NCI-H2196 treated with DMSO at 0.1 percent for 48 hours (cell line): Measurements from ENCODE around the gene PLEKHN1.
A peak's percentile ranks its signal among the peaks of the same experiment; 100 is the strongest.
"Not testable (repeated sequence)": the region's sequence is repeated elsewhere in the genome, so short reads cannot be mapped to it uniquely, and the experiment has no call there.

Source experiments
- DNase-seq: peaks from one replicate; lab custom pipeline; 2025; ENCODE audit not compliant: unreplicated experiment; lab: John Stamatoyannopoulos, UW

The PLEKHN1 gene

DNA sequence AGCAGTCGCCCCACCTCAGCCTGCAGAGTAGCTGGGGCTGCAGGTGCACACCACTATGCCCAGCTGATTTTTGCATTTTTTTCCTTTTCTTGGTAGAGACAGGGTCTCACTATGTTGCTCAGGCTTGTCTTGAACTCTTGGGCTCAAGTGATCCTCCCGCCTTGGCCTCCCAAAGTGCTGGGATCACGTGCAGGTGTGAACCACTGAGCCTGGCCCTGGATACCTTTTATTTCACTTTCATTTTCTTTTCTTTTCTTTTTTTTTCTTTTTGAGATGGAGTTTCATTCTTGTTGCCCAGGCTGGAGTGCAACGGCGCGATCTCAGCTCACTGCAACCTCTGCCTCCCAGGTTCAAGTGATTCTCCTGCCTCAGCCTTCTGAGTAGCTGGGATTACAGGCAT is 25.0 kb downstream of the PLEKHN1 start:
- DNase-seq, result not testable (repeated sequence)

DNA sequence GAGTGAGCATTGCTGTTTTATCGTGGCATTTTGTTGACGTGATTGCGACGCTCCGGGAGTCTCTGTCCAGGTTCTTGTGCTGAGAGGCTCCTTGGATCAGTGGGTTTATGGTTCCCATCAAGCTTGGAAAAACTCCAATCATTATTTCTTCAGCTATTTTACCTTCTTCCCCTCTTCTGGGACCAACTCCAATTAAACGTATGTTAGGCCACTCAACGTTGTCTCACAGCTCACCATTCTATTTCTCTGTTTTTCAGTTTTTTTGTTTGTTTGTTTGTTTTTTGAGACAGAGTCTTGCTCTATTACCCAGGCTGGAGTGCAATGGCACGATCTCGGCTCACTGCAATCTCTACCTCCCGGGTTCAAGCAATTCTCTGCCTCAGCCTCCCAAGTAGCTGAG is 25.6 kb downstream of the PLEKHN1 start:
- no peak for DNase-seq

DNA sequence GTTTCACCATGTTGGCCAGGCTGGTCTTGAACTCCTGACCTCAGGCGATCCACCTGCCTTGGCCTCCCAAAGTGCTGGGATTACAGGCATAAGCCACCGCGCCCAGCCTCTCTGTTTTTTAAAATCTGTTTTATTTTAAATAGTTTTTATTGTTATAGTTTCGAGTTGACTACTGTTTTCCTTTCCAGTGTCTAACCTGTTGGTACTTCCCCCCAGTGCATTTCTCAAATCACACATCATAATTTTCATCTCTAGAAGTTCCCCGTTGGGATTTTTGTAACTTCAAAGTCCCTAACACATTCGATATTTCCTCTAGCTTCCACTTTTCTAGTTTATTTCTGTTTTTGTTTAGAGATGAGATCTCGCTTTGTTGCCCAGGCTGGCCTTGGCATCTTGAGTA is 26.1 kb downstream of the PLEKHN1 start:
- no peak for DNase-seq

DNA sequence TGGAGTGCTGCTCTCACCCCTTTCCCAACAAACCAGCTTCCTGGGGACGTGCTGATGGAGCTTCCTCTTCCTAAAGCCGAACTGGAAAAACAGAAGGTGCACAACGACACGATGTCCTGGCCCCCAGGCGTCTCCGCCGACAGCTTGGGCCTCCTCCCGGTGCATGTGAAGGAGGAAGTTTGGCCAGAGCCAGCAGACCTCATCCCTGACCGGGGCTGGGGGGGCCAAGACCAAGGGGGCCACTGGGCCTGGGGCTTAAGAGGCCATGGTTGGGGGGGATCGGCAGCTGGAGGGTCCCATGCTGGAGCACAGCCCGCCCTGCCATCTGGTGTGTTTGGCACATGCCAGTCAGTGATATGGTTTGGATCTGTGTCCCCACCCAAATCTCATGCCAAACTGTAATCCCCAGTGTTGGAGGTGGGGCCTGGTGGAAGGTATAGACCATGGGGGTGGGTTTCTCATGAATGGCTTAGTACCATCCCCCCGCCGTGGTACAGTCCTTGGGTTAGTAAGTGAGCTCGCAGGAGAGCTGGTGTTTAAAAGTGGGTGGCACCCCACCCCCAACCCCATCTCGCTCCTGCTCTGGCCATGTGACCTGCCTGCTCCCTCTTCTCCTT is 27.2 kb downstream of the PLEKHN1 start:
- no peak for DNase-seq

DNA sequence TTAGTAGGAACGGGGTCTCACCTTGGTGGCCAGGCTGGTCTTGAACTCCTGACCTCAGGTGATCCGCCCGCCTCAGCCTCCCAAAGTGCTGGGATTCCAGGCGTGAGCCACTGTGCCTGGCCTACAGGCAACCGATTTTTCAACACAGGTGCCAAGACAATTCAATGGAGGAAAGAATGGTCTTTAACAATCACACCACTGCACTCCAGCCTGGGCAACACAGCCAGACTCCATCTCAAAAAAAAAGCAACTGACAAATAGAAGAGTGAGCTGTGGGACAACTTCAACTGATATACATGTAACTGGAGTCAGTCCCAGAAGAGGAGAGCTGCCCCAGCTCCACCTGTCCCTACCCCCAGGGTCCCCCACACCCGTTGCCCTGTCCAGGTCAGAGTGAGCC is 28.3 kb downstream of the PLEKHN1 start:
- not testable (repeated sequence) for DNase-seq

DNA sequence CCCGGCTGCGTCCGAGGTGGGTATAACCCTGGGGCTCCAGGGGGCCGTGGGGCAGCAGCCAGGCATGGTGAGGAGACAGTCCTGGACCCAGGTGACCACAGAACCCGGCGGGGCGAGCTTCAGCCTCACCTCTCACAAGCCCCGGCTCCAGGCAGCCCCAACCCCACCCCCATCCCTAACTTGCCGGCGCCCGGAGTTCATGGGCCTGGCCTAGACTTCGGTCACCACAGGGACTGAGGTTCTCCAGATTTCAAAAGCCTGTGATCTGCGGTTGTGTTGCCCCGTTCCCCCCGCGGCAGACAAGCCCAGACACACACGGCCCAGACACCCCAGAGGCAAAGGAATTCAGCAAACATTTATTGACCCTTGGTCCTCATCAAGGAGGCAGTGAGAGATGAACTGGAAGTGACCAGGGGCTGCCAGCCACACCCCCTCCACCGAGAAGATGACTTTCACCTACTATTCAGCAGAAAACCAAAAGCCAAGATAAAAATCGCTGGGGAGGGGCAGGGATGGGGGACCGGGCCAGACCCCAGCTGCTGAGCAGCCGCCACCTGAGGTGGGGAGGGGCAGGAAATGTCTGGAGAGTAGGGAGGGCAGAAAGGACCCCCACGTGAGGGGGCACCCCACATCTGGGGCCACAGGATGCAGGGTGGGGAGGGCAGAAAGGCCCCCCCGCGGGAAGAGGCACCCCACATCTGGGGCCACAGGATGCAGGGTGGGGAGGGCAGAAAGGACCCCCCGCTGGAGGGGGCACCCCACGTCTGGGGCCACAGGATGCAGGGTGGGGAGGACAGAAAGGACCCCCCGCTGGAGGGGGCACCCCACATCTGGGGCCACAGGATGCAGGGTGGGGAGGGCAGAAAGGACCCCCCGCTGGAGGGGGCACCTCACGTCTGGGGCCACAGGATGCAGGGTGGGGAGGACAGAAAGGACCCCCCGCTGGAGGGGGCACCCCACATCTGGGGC is 29.7 kb downstream of the PLEKHN1 start:
- no peak for DNase-seq

DNA sequence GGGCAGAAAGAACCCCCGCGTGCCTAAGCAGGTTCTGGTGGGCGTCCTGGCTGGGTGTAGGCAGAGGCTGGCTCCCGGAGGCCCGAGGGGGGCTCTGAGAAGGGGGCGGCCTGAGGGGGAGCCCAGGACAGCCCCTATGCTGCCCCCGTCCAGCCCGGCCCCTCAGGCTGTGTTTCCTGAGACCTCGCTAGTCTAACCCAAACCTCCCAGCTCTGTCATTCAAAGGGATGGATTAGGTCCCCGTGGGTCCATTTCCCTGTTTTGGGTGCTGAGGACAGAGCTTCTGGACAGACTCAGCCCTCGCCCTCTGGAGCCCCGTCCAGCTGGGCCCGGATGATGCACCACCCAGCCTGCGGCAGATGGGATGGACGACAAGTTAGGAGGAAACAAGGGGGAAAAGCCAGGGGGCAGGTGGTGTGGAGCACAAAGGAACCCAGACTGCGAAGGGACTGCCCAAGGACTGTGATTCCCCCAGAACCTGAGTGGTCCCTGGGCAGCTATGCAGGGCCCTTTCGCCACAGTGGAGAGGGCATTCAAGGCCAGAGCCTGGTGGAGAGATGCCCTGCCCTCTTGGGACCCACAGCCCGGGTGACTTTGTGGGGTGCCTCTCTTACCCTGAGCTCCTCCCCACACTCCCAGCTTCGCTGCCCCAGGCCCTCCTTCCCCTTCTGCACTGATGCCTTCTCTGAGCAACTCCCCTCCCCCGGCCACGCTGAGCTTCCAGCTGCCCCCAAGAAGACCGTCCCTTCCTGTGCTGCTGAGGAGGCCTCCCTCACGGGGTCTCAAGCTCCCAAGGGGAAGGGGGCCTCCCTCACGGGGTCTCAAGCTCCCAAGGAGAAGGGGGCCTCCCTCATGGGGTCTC is 30.8 kb downstream of the PLEKHN1 start:
- no peak for DNase-seq

DNA sequence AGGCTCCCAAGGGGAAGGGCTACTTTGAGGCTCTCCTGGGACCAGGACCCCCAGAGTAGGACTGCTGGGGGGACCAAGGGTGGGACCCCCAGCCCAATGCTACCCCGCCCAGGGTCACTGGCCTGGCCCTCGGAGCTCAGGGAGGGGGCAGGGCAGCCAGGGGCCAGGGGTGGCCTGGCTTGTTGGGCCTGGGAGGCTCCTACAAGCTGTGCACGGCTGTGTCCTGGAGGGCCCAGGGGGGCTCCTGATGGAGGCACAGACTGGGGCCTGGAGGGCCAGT is 31.4 kb downstream of the PLEKHN1 start:
- no peak for DNase-seq

DNA sequence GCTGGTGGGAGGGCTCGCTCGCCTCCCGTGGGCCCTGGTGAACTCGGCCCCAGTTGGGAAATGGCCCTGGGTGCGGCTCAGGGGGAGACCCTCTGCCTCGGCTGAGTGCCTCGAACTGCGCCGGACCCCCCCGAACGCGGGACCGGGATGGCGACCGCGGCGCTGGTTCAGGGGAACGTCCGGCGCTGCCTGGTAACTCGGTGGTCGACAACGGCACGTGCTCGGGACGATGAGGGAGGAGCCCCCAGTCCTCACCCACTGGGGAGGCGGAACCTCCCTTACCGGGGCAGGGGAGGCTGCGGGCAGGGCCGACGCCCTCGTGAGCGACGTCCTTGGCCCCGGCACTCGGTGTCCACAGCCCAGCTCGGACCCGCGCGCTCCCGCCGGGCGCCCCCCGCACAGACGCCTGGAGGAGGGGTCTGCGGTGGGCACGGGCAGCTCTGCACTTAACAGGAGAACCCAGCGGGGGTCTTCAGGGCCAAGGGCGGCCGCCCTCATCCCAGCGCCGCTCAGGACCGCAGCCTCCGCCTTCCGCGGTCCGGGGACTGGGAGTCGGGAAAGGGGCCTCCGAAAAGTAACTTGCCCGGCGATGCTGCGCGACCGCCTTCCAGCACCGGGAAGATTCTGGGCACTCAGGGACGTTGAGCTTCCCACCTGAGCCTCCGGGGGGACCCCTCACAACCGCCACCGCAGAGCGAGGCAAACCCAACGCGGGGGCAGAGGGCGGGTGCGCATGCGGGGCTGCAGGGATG is 31.9 kb downstream of the PLEKHN1 start:
- DNase-seq, result no peak

DNA sequence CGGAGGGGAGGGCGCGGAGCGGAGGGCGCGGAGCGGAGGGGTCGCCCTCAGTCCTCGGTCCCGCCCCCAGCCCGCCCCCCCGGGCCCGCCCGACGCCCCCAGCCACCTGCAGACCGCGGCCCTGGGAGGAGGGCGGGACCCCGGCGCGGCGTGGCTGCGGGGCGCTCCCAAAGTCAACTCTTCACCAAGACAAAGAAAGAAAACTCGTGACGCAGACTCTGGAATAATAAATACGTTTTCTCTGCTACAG is 32.4 kb downstream of the PLEKHN1 start:
- no peak for DNase-seq

DNA sequence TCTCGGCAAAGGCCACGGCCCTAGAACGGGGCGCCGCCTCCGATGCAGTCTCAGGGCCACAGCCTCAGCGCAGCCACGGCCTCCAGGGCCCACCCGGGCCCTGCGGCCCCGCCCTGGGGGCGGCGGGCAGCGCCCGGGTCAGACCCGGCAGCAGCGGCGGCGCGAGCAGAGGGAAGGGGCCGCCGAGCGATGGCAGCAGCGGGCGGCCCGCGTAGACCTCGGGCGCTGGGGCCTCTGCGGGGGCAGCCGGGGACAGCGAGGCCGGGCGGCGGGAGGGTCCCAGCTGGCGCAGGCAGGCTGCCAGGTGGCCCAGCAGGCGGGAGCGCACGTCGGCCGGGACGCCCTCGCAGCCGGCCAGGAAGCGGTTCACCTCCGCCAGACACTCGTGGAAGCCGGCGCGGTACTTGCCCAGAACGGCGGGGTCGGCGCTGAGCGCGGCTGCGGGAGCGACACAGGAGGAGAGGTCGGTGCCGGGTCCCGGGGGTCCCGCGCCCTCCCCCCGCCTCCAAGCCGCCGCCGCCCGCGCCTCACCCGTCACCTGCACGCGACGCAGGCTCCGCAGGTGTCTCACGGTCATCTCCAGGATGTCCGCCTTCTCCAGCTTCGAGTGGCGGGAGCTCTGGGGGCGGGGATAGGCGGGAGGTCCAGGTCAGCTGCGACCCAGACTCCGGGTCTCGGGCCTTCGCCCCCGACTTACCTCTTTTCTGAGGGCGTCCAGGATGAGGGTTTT is 32.9 kb downstream of the PLEKHN1 start:
- DNase-seq, result no peak

DNA sequence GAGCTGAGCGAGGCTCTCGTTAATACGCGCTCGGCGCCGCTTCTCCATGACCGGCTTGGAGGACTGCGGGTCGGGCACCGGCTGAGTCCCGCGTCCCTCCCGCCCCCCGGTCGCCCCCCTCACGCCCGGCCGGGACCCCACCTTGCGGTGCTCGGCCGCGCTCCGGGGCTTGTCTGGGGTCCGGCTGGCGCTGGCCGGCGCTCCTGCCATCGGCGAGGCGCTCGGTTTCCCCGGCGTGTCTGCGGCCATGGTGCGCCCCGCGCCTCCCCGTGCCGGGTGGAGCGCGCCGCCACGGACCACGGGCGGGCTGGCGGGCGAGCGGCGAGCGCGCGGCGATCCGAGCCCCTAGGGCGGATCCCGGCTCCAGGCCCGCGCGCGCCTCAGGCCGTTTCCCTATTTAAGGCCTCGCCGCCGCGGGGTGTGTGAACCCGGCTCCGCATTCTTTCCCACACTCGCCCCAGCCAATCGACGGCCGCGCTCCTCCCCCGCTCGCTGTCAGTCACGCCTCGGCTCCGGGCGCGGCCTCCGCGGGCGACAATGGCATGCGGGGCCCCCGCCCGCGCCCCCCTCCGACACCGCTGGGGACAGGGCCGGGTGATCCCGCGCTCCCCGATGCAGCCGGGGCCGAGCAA is 33.6 kb downstream of the PLEKHN1 start, which contains the start of gene HES4:
TSS of gene HES4 (minus strand) at position 373 of the 632 bp plus-strand sequence. CDS start at position 249, 124 bp downstream.
- peak; percentile 75 for DNase-seq

DNA sequence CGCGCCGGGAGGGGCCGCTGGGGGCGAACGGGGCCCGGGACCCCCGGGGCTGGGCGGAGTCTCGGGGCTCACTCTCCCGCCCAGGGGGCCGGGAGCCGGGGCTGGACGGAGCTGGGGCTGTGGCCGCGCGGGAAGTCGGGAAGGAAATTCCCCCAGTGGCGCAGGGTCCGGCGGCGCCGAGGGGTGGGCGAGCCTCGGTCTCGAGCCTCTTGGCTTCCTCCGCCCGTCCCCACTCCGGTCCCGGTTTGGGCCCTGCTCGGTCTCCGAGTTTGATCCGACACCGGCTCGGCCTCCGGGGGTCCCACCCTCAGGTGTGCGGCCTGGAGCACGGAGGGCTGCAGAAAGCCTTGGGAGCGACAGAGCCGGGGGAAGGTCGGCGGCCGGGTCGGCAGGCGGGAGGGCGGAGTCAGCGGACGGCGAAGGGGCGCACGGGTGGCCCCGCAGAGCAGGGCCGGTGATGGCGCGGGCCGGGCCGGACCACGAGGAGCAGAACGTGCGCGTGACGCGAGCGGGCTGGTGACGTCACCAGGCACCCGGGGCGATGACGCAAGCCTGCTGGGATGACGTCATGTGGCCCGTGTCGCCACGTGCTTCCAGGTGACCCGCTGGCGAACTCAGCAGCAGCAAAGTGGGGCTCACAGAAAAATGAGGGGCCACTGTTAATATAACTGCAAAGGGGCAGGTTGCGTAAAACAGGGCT is 34.2 kb downstream of the PLEKHN1 start:
- peak; percentile 62 for DNase-seq

DNA sequence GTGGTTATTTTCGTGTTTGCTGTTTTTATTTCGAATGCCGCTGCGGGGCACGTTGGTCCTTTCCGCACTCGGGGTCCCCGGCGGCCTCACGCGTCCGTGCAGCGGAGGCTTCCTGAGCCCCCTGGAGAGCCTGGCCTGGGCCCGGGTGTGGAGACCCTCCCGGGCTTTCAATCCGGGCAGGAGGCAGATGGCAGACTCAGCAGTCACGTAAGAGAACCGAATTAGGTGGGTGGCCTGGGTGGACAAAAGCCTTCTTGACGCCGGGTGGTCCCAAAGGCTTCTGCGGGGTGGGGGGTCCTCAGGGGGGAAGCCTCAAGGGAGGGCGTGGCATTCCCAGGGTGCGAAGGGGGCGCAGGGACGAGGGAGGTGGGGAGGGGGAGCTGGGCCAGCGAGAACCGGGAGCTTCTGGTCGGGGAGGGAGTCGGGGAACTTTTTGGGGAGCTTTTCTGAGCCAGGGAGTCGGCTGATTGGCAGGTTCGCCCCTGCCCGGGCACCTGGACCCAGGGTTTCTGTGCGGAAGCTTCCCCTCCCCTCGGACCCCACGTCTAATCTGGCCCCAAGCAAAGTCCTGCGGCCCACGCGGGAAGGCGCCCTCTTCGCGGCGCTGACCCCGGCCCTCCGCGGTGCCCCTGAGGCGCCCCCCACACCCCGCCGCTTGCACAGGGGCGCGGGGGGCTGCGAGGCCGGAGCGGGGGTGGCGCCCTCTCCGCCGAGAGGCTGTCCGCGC is 34.9 kb downstream of the PLEKHN1 start:
- DNase-seq, result no peak

DNA sequence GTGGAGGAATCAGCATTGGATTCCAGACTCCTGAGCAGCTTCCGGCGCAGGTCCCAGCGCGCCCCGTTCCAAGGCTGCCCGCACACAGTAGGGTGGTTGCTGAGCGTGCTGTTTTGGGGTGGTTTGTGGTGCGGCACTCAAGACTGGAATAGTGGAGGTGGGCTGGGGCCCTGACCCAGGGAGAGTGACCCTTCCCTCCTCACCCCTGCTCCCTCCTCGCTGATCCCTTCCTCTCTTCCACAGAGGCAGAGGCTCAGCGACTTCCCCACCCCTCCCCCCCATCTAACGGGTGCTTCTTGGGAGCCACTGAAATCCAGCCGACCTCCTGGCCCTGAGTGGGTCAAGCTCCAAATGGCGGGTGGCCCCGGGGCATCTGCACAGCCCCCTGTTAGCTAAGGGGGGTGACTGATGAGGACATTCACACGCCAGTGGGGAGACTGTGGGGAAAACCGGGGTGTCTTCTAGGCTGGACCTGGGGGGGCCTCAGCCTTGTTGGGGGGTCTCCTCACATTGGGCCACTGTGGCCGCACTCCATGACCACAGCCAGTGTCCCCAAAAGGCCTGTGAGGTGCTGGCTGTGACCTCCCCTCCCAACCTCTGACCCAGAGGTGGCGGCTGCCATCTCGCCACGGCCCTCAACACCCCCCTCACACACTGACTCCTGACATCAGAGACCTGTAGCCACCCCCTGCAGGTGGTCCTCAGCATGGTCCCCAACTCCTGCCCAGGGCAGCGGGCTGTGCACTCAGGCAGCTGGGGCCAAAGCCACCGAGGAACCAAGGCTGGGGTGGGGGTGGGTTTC is 37.5 kb downstream of the PLEKHN1 start:
- DNase-seq, result no peak

DNA sequence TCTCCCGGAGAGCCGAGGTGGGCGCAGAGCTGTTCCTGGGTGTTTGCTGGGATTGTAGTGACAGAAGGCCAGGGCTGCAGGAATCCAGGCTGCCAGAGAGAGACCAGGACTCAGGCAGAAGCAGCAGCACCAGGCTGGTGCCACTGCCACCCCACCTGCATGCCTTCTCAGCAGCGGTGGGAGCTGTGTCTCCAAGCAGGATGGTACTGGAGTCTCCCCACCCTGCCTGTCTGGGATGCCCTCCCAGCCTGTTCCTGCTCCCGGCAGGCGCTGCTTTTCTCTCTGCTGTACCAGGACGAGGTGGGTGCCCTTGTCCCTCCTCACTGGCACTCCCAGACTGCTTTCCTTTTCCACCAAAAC is 38.1 kb downstream of the PLEKHN1 start:
- DNase-seq, result no peak

DNA sequence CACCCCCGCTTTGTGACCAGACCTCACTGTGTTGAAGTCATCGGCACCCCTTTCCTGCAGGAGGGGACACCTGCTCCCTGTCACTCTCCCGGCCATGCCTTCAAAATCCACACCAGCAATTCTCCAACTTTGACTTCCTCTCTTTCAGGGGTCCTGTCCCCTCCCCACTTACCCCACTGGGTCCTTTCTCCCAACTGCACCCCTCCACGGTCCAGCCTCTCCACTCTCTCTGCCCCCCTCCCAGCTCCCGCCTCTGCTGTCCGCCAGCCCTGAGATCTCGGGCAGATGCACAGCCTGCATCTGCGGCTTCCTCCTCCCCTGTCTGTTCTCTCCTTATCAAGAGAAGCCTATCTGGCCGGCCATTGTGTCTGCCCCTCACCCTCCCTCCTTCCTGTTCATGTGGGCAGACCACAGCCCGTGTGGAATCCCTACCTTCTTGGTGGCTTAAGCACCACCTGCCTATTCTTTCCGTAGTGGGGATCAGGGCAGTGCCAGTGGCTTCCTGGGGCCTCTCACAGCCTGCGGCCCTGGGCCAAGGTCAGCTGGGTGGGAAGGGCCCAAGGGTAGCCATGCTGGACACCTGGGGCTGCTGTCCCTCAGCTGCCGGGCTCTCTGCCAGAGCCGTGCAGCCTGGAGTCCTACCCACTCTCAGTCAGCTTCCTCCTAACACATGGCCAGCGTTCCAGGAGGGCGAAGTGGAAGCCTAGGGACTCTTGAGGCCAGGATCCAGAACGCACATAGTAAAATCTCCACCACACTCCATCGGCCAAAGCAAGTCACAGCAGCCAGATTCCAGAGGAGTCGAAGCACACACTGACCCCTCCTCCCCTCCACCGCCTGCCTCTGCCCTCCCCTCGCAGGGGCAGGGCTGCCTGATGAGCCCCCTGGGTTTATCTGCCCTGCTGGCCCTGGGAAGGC is 38.8 kb downstream of the PLEKHN1 start:
- peak; percentile 81 for DNase-seq
